Glomerular visceral epithelial cell (primary cell): ENCODE data around the gene SH3PXD2A.
"Not testable (repeated sequence)": the region's sequence is repeated elsewhere in the genome, so short reads cannot be mapped to it uniquely, and the experiment has no call there.

Experiments
- DNase-seq: peaks from one replicate; pipeline ENCODE4 v3.0.0-alpha.2; 2016; ENCODE audit errors: extremely low spot score

SH3PXD2A gene

DNA sequence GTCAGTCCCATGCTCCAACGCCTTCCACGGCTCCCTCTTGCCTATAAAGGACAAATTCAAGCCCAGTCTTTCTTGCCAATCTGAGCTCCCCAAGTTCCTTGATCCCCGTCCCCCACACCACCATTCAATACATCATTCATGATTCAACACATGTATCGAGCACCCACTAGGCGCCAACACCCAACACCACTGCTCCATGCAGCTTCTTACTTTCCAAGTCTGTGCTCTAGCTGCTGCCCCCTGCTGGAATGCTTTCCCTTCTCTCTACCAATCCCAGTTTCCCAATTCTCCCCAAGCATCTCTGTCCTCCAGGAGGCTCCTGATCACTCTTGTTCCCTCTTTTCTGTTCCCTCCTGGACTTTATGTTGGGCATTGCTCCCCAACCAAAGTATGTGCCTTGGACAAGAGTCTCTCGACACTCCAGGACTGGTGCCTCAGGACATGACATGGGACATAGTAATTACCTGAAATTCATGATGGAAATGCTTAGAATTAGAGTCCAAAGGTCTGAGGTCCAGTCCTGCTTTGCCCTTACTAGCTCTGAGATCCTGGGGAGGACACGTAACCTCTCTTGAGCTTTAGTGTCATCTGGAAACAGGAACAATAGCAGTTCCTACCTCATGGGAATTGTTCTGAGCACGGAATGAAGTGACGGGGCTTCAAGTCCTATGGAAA is 189.2 kb downstream of the SH3PXD2A start:
- no peak for DNase-seq

DNA sequence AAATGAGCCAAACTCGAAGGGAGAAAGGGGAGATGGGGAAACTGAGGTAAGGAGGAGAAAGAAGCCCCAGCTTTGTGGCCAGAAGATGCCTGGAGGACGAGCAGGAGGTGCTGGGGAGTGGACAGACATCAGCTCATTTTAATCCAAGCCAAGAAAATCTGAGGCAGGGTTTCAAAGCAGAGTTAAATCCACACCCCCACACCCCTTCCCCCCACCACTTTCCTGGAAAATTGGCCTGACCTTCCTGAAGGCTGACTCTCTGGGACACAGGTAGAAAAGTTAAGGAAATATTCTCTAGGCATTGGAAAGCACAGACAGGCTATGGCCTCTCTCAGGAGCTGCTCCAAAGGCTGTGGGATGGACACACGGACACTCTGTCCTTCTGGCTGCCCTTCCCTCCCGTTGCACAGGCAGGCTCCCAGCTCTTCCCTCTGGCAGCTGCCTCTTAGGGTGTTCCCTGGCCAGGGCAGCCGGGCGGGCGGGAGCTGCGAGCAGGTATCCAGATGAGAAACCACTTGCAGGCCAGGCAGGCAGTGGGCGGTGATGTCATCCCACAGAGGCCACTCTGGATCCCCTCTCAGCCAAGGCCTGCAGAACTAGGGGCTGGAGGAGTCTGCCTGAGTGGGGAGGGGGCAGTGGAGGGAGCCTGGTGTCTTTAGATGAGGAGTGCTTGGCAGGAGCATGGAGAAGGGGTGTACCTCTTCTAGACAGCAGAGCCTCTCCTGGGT is 190.1 kb downstream of the SH3PXD2A start:
- DNase-seq, result peak; percentile 14

DNA sequence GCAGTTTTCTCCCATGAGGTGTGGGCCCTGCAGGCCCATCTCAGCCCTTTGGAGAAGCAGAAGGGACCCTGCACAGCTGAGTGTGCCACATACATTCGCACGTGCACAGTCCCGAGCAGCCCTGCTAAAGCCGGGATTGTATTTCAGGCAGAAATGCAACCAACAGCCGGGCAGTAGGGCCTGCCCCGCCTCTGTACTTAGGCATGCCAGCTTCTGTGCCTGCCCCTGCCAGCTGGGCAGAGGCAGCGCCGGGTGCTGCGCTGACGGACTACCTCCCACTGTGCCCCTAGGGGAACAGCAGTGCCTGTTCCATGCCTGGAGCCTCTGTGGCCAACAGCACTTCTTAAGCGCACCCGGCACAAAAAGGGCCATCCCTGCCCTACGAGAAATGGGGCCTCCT is 191.6 kb downstream of the SH3PXD2A start:
- DNase-seq, result no peak

DNA sequence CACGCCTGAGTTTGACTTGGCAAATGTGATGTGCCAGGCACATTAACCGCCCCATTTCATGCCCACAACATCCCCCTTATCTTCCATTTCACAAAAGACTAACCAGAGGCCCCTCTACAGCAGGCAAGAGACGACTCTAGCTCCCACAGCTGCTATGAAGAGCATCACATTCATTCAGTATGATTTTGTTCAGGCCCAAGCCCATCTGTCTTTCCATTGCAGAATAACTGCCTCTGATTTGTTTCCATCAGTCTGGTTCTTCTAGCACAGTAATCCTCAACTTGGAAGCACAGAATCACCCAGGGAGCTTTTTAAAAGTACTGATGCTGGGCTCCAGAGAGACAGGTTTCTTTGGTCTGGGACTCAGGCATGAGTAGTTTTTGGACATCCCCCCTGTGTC is 192.1 kb downstream of the SH3PXD2A start:
- no peak for DNase-seq

DNA sequence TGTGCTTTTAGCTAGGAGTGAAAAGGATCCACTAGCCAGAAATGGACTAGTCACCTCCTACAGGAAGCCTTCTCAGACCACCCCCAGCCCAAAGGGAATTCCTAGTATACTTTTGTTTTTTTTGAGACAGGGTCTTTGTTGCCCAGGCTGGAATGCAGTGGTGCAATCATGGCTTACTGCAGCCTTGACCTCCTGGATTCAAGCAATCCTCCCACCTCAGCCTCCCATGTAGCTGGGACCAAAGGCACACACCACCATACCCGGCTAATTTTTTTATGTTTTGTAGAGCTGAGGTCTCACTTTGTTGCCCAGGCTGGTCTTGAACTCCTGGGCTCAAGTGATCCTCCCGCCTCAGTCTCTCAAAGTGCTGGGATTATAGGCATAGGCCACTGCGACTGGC is 192.7 kb downstream of the SH3PXD2A start:
- DNase-seq, result not testable (repeated sequence)

DNA sequence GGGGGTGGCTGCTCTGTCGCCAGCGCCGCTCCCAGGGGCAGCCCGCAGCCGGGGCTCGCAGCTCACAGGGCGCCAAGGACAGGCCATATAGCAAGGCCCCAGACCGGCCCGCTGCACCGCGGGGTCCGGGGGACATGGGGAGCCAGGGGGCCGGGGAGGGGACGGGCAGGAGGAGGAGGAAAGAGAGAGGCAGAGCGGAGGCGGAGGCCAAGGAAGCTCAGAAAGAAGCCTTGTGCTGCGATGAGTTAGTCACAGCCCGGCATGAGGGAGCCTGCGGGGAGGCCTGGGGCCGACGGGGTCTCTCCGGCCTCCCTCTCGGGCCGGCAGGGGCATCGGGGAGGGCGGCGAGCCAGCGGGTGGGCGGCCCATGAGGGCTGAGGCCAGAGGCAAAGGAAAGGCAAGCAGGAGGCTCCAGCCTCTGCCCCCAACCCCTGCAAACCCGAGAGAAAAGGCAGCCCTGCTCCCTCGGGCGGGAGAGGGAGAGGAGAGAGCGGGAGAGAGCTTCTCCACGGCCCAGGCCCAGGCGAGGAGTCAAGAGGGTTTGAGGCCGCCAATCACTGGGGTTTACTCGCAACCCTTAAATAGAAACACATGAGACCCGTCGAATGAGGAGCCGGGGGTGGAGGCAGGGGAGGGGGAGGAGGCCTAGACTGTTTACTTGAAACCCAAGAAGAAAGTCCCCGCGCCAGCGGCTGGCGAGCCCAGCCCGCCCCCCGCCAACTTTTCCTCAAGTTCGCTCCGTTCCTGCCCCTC is 194.0 kb downstream of the SH3PXD2A start:
- DNase-seq, result peak; percentile 85

DNA sequence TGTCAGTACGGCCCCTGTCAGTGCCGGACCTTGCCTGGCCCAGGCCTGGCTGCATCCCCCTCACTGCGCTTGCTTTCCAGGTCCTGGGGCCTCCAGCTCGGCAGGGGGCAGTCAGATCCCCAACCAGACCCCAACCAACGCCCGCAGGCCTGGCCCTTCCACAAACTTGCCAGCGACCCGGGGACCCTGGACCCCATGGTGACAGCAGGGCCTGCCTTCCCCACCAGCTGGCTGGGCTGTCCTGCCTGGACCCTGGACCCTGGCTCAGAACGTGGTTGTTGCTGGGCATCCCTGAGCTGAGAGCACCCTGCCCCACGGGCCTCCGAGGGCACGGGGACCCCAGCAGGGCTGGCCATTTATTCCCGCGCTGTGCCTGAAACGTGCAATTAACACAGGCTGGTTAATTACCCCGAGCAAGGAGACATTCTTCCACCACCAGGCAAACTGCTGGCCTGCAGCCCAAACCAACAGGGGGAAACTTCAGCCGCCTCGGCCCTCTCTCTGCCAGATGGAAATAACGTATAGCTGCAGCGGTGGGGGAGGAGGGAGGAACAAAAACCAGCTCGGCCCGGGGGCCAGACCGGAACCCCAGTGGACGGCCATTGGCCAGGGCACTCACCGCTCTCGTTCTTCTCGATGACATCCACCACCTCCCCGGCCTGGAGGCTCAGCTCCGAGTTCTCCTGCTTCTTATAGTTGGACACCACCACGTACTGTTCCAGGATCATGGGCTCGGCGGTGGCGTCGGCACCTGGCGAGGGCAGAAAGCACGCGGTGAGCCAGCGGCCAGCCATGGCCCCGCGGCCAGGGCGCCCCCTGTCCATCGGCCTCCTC is 194.8 kb downstream of the SH3PXD2A start:
- peak; percentile 64 for DNase-seq

DNA sequence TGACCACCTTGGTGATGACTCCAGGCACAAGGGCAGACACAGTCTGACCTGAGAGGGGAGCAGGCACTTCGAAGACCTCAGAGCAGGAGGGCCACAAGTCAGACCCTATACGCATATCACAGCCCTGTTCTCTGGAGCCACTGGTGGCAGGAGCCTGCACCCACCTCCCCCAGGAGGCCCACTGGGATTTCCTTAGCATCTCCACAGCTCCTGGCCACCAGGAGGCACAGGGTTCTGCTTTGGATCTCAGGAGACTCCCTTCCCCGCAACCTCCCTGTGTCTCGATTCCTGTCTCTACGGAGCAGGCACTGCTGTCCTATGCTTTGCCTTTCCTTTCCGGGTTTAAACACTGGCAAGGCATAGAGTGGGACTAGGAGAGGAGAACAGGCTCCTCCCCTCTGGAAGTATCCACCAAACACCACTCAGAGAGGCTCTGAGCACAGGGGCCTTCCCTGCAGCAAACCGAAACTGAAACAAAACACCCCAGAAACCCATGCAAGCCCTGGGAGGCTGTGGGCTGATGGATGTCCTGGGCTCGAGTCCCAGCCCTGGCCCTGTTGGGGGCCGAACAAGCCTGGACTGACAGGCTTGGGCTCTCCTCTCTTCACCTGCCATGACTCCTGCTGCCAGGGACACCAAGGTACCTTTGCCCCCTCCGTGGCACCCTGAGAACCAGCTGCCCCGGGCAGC is 195.6 kb downstream of the SH3PXD2A start:
- peak; percentile 91 for DNase-seq

DNA sequence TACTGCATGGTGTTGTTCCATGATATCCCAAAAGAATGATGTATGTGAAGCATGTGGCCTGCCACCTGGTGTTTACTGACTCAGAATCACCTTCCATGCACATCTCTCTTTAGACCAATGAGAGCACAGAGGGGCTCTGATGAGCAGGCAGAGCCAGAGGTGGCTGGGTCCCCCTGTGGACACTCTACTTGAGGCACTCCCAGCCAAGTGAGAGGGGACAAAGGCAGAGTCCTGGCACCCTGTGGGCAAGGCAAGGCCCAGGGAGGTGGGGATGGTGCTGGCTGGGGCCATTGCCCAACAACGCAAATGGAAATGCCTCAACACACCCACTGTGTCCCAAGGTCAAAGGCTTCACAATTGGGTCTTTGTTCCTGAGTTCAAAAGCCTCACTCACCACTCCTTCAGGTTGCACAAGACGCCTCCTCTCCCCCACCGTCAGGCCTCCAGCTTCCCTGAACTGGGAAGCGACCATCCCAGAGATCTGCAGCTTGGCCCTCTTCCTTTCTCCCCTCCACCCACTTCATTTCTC is 197.3 kb downstream of the SH3PXD2A start:
- no peak for DNase-seq

DNA sequence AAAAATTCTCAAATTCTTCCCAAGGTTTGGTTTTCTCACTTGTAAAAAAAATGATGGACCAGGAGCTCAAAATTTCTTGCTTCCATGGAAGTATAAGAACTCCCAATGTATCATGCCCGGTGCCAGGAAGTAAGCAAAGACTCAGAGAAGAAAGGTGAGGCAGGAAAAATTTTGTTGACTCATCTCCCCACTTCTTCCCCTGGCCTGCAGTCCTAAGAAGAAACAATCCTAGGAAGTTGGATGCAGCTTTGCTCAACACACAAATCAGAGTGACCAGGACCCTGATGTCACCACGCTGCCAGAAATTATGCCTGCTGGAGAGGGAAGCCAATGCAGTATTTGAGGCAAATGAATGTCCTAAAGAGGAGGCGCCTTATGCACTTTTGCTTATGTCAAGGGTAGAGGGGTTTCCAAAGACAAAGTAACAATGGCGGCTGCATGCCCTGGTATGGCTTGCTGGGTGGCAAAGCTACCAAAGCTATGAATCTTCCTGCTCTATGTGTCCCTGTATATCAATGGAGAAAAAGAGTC is 198.2 kb downstream of the SH3PXD2A start:
- DNase-seq, result no peak

DNA sequence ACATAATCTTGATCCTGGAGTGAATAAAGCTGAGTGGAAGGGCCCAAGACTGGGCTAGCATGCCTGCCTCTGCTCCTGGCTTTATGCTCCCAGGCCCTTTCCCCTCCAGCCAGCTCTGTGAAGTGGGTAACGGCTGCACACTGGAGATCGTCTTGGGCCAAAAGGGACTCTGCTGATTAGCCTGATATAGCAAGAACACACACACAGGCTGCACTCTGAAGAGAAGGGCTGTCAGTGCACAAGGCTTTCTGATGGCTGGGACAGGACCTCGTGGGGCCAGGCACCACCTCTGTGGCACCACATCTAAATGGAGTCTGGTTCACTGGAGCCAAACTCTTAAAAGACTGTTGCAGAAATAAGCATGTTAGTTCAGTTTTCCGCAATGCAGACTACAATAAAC is 200.5 kb downstream of the SH3PXD2A start:
- DNase-seq, result no peak

DNA sequence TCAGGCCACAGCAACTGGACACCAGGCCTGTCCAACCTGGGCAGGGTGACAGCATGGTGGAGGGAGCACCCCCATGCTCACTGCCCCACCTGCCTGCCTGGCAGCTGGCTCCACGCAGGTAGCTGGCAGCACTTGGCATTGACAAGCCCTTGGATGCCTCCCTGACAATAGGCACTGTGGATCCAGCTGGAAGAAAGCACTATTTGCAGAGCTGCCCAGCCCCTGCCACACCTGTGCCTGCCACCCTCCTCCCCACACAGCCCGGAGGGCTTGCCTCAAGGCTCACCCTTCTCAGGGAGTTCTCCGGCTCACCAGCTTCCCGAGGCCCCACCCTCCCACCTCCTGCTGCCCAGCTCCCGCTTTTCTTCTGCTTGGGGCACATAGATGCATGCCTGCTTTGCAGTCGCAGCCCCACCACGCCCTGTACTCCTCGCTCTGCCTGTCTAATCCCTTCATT is 201.8 kb downstream of the SH3PXD2A start:
- no peak for DNase-seq

DNA sequence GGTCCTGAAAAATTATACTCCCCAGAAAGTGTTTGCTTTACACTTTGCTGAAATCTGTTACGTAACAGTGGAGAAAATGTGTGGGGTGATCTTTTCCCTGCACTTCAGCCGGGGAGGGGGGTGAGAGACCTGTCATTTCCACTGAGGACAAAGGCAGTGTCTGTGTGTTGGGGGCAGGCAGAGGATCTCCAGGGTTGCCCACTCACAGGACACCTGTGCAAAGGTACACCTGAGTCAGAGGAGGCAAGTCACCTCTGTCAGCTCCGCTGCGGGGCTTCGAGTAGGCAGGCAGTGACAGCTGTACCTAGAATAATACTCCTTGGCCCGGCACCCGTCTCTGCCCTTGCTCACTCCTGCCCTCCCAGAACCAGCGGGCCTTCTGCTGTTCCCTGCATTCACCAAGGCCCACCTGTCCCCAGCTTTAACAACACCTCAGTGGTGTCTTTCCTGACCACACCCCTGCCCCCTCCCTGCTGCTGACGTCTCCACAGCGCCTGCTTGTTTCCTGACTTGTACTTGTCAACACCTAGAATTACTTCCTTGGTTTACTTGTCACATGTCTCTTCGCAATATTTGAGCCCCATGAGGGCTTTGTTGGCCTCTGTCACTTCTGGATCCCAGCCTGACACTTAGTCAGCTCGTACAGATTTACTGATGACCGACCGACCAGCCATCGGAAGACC is 202.6 kb downstream of the SH3PXD2A start:
- no peak for DNase-seq

DNA sequence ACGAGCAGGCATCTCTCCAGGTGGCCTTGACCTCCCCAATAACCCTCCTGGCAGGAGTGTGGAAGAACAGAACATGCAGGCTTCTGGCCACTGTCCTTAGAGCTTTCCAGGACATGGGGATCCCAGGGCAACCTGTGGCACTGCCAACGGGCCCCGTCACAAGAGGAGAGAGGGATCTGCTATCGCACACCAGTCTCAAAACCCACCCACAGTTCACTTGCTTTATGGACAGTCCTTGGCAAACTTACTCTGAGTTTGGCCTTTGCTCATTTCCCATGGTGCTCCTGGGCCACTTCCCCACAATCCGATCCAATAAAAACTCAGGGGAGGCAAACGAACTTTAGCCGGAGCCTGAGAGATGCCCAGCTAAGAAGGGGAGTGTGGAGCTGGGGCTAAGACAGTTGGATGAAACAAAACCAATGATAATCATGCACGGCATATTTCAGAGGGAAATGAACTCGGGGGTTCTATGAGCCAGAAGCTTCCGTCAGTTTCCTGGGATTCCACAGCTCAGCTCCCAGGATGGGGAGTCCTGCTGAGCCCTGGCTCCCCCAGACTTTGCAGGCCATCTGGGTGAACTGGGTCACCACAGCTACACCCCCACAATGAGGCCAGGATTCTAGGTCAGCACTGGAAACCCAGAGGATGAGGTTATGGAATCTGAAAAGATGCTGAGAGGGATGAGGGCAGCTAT is 203.4 kb downstream of the SH3PXD2A start:
- no peak for DNase-seq

DNA sequence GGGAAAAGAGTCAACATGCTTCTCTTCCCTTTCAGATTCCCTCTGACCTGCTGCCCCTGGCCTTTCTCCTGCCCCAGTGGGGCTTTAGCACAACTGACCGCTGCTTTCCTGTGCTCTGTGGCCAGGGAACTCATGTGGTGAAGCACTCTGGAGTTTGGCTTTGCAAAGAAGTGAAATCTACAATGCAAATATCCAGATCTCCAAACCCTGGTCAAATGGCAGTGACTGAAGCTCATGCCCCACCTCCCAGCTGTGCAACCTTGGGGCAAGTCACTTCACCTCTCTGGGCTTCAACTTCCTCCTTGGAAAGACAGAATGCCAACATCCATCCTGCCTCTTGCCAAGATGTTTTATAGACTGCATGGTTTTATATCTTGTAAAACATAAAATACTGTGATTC is 204.0 kb downstream of the SH3PXD2A start:
- no peak for DNase-seq

DNA sequence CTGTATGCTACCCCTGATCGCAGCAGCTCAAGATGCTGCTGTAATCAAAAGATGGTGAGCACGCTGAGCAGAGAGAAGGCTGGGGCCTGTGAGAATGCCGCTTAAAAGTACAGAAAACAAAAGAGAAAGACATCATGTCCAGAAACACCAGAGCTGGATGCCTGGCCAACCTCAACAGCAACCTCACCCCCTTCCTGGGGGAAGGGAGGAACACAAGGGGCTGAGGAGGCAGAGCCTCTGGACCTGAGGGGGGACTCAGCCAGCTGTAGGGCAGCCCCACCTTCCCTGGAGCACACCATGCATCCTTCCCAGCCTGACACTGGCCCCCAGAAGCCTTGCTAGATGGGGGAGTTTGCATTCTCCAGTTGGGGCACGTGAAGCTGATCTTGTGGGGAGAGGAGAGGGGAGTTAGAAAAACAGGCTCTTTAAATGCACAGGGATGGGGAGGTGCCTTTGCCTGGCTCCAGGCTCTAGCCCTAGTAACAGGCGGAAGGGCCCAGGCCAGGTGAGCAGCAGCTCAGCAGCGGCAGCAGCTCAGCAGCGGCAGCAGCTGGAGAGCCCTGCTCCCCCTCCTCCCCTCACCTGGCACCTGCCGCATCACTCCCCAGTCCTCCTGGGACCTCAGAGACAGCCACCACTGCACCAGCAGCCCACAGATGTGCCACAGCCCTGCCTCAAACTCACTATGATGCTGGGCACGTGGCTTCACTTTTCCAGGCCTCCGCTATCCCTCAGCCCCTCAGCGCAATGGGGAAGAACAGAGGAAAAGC is 205.5 kb downstream of the SH3PXD2A start:
- no peak for DNase-seq

DNA sequence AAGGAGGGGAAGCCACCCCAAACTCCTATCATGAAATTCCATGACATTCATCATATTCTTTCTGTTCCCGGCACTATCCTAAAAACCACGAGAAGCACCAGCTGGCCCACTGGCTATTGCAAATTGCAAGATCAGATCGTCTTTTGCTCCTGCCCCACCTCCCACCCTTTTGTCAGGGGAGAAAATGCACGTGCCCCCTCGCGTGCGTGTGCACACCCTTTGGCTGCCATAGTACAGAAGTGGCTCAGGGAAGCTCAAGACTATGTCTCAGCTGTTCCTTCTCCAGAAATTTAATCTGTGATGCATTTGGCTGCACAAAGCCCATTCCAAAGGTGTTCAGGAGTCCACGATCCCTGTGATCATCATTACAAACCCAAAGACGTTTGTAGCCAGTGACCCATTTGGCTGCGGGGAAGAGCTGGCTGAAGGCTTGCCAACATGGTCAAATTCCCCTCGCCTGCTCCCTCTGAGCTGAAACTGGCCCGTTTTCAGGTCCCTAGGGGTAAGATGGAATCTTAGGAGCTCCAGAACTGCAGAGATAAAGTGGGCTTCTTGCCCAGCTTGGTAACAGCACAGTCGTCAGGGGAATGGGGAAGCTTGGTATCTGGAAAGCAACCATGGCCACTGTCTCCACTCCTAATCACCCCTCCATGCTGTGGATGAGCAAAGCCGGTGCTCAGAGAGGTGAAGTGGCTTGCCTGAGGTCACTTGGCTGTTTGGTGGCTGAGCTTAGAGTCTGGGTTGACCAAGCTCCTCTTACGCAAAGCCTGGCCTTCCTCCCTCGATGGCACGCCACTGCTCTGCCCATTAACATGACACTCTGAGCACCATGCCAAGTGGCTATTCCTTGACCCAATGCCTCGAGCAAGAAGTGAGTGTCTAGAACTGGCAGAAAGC is 206.5 kb downstream of the SH3PXD2A start:
- no peak for DNase-seq

DNA sequence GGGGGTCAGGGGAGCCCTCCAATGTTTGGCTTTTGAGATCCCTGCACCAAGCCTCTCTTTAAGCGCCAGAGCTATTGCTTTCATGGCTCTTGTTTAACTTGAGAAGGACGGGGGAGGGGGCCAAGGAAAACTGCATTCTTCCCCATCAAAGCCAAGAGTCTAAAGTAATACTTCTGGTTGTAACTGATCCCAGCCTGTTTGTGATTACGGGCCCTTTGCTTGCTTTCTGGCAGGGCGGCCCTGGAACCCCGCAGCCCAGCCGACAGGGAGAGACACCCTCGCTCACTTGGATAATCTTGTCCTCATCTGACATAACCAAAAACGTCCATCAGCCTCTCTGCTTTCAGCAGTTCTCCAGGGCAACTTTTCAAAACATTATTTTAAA is 207.1 kb downstream of the SH3PXD2A start:
- DNase-seq, result no peak
